GM12878 (cell line): ENCODE data around the gene ZYX. TPM values are rescaled to one million over a fixed set of nuclear protein-coding genes. Genes with fewer than 3 reads are reported as not detected.

ENCODE experiments used
- ATAC-seq: fragments of 200-7000 bp; cut with Tn5 transposase; 3 replicates; pipeline ENCODE4 v1.9.1; 2020; ENCODE audit warnings: mild to moderate bottlenecking, moderate library complexity
- Bru-seq: library from RNA; stranded (reverse); fragments of 400-500 nt; gene quantifications from one replicate; lab custom pipeline; 2021; lab: Mats Ljungman, UMichigan
- BruChase-seq, 2 experiments: library from RNA; stranded (reverse); fragments of 400-500 nt; gene quantifications; one replicate each; lab custom pipeline; 2021; lab: Mats Ljungman, UMichigan
- BruUV-seq: library from RNA; stranded (reverse); fragments of 400-500 nt; replicated peaks from 2 replicates; lab custom pipeline; 2021; lab: Mats Ljungman, UMichigan
- CTCF ChIA-PET: fragments of 300-600 bp; sonication (Branson Sonifier 250); formaldehyde crosslinking; extraction: SDS; loops from one replicate; lab custom pipeline; 2021; ENCODE audit warnings: inconsistent platforms; lab: Yijun Ruan, JAX
- POLR2A ChIA-PET: fragments of 350-600 bp; formaldehyde crosslinking; extraction: SDS; loops from one replicate; lab custom pipeline; 2021; ENCODE audit warnings: inconsistent platforms; lab: Charles Lee
- RAD21 ChIA-PET: fragments of 300-600 bp; sonication (Branson Sonifier 250); formaldehyde crosslinking; loops from one replicate; lab custom pipeline; 2023; ENCODE audit warnings: antibody characterized with exemption; ENCODE audit not compliant: unreplicated experiment; lab: Charles Lee
- SMC1A ChIA-PET: fragments of 300-600 bp; sonication (Branson Sonifier 250); formaldehyde crosslinking; loops from one replicate; lab custom pipeline; 2023; ENCODE audit not compliant: unreplicated experiment, uncharacterized antibody; lab: Charles Lee
- DNase-seq: peaks from one replicate; pipeline ENCODE4 v3.0.0-alpha.2; 2011; ENCODE audit warnings: low read depth, low spot score
- FAIRE-seq: peaks from 3 replicates; lab custom pipeline; 2011; peaks lifted over from hg19 to GRCh38; lab: Jason Lieb, UNC
- H2AFZ ChIP-seq: 2 replicates; pipeline ENCODE4 v1.6.0; 2011; ENCODE audit warnings: low read depth, low read length, control low read depth; ENCODE audit not compliant: control insufficient read depth
- H3K27ac ChIP-seq: 2 replicates; pipeline ENCODE4 v1.5.1; 2011; ENCODE audit warnings: control low read depth; ENCODE audit not compliant: control insufficient read depth, insufficient read depth
- H3K27me3 ChIP-seq, 2 experiments: replicated peaks in 1 of 2; 2 replicates each; pipeline versions ENCODE4 v1.6.0 to v1.6.1; 2011; ENCODE audit warnings: low read length in 1 of 2; ENCODE audit not compliant: control insufficient read depth in 2 of 2, insufficient read depth in 2 of 2
- H3K36me3 ChIP-seq, 2 experiments: 2 replicates each; pipeline ENCODE4 v1.5.1; 2011; ENCODE audit warnings: low read length in 1 of 2; ENCODE audit not compliant: control insufficient read depth in 2 of 2, insufficient read depth in 2 of 2
- H3K4me1 ChIP-seq: 2 replicates; pipeline ENCODE4 v1.6.1; 2011; ENCODE audit warnings: mild to moderate bottlenecking, low read length, moderate library complexity, mixed read lengths; ENCODE audit not compliant: control insufficient read depth, insufficient read depth
- H3K4me2 ChIP-seq: 2 replicates; pipeline ENCODE4 v1.6.0; 2011; ENCODE audit warnings: control low read depth; ENCODE audit not compliant: control insufficient read depth, insufficient read depth
- H3K4me3 ChIP-seq: fragments of 200-600 bp; sonication (generic); 2 replicates; pipeline ENCODE4 v1.5.1; 2016
- H3K79me2 ChIP-seq: 2 replicates; pipeline ENCODE4 v1.6.0; 2011; ENCODE audit warnings: low read length; ENCODE audit not compliant: control insufficient read depth, insufficient read depth
- H3K9ac ChIP-seq: 2 replicates; pipeline ENCODE4 v1.8.0; 2011; ENCODE audit warnings: low read length, control low read depth, mixed read lengths; ENCODE audit not compliant: control insufficient read depth, insufficient read depth
- H3K9me3 ChIP-seq: replicated peaks from 3 replicates; pipeline ENCODE4 v1.5.1; 2011; ENCODE audit warnings: mild to moderate bottlenecking, low read length; ENCODE audit not compliant: control insufficient read depth, insufficient read depth
- H4K20me1 ChIP-seq: 2 replicates; pipeline ENCODE4 v1.6.0; 2011; ENCODE audit not compliant: control insufficient read depth, insufficient read depth
- BACH1 ChIP-seq: fragments of 450-650 bp; IDR thresholded peaks from 2 replicates; pipeline ENCODE4 v1.6.1; 2017; ENCODE audit warnings: mild to moderate bottlenecking, borderline replicate concordance
- BRCA1 ChIP-seq: IDR thresholded peaks from 2 replicates; pipeline ENCODE4 v1.6.1; 2011; ENCODE audit warnings: low read depth, low read length, improper control_type of control experiment
- CEBPB ChIP-seq, 2 experiments: fragments of 150-350 bp in 1 of 2; IDR thresholded peaks; 2 replicates each; pipeline ENCODE4 v1.6.1; 2012 to 2014; ENCODE audit warnings: low read depth in 2 of 2, low read length in 2 of 2, borderline replicate concordance in 1 of 2, inconsistent platforms in 1 of 2
- IKZF1 ChIP-seq: fragments of 450-650 bp; conservative IDR thresholded peaks from 2 replicates; pipeline ENCODE4 v1.6.1; 2017; ENCODE audit warnings: antibody characterized with exemption, mild to moderate bottlenecking
- IKZF2 ChIP-seq, 2 experiments: fragments of 450-650 bp; IDR thresholded peaks; 2 replicates each; pipeline ENCODE4 v1.6.1; 2017; ENCODE audit warnings: mild to moderate bottlenecking in 2 of 2, moderate library complexity in 2 of 2
- KLF5 ChIP-seq: fragments of 450-650 bp; IDR thresholded peaks from 2 replicates; pipeline ENCODE4 v1.6.1; 2014; ENCODE audit warnings: mild to moderate bottlenecking; ENCODE audit not compliant: partially characterized antibody
- NR2F1 ChIP-seq: fragments of 450-650 bp; conservative IDR thresholded peaks from 2 replicates; pipeline ENCODE4 v1.6.1; 2017; ENCODE audit warnings: mild to moderate bottlenecking
- RAD21 ChIP-seq: IDR thresholded peaks from 2 replicates; pipeline ENCODE4 v1.6.1; 2011; ENCODE audit warnings: mild to moderate bottlenecking, low read depth, low read length, moderate library complexity; ENCODE audit not compliant: insufficient read depth
- TBL1XR1 ChIP-seq: IDR thresholded peaks from 2 replicates; pipeline ENCODE4 v1.6.1; 2012; ENCODE audit warnings: low read depth, low read length, improper control_type of control experiment
- ZBTB40 ChIP-seq: fragments of 450-650 bp; IDR thresholded peaks from 2 replicates; pipeline ENCODE4 v1.6.1; 2016; ENCODE audit warnings: mild to moderate bottlenecking, moderate library complexity, borderline replicate concordance
- WGBS: methylation state at CpG from one replicate; pipeline ENCODE4 v1.1.6; 2016; ENCODE audit warnings: low lambda C conversion rate; ENCODE audit not compliant: insufficient replicate concordance, insufficient coverage; ENCODE audit errors: missing lambda C conversion rate; 5-methylcytosine and 5-hydroxymethylcytosine counted together
- in situ Hi-C: fragments of 300-500 bp; cut with MboI; formaldehyde crosslinking; loops from 9 replicates; pipeline ENCODE4 v1.14.3; 2018; ENCODE audit warnings: mixed read lengths
- intact Hi-C: fragments of 100-400 bp; cut with micrococcal nuclease; formaldehyde crosslinking; loops from one replicate; pipeline ENCODE4 v1.14.2; 2022; ENCODE audit not compliant: unreplicated experiment
- long read RNA-seq, 2 experiments: library from polyadenylated mRNA; unstranded; transcript quantifications; one replicate each; pipeline ENCODE4 v2.0.0, GENCODE V29; 2019 to 2020
- polyA minus RNA-seq, 3 experiments: library from RNA; depleted of rRNA, polyadenylated mRNA; stranded (reverse); fragments of >200 nt; gene quantifications; 2 replicates each; pipeline ENCODE4 v1.2.3, GENCODE V29; 2011
- polyA plus RNA-seq, 11 experiments: library from polyadenylated mRNA; depleted of rRNA in 4 of 11; unstranded in 6 of 11; stranded (reverse) in 5 of 11; fragments of >200 nt; fragmentation: Nextera tagmentation in 4 of 11; fragmentation: Illumina TruSeq in 1 of 11; extraction: Ambion mirVana in 4 of 11; extraction: Trizol in 1 of 11; gene quantifications; 1 replicate in 1 of 11; 2 replicates in 10 of 11; pipeline versions ENCODE4 v1.2.1 to v1.2.3, GENCODE V29; 2011 to 2016; ENCODE audit warnings: inconsistent platforms in 2 of 11, missing spikeins in 2 of 11, low read depth in 1 of 11
- total RNA-seq, 4 experiments: library from RNA; depleted of rRNA in 3 of 4; stranded (reverse); fragments of >200 nt in 3 of 4; fragmentation: Illumina TruSeq in 1 of 4; extraction: Trizol in 1 of 4; gene quantifications; 2 replicates each; pipeline versions ENCODE4 v1.2.1 to v1.2.3, GENCODE V29; 2013 to 2021
- TF ChIP-seq, protein P1 (sequence below): IDR thresholded peaks from 2 replicates; pipeline ENCODE4 v1.6.1; 2012; ENCODE audit warnings: low read depth, low read length, improper control_type of control experiment

ZYX gene, protein sequence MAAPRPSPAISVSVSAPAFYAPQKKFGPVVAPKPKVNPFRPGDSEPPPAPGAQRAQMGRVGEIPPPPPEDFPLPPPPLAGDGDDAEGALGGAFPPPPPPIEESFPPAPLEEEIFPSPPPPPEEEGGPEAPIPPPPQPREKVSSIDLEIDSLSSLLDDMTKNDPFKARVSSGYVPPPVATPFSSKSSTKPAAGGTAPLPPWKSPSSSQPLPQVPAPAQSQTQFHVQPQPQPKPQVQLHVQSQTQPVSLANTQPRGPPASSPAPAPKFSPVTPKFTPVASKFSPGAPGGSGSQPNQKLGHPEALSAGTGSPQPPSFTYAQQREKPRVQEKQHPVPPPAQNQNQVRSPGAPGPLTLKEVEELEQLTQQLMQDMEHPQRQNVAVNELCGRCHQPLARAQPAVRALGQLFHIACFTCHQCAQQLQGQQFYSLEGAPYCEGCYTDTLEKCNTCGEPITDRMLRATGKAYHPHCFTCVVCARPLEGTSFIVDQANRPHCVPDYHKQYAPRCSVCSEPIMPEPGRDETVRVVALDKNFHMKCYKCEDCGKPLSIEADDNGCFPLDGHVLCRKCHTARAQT
- 12.6 and 17.0 TPM in 2 replicates for total RNA-seq (2013; cell fraction: nucleolus; rRNA removed)
- total RNA-seq (2014; rRNA removed): 16.5 and 23.2 TPM in 2 replicates
- 11.8 and 16.6 TPM in 2 replicates for total RNA-seq (2014; rRNA removed; fragmentation: Illumina TruSeq; extraction: Trizol)
- 90.5 and 100 TPM in 2 replicates for total RNA-seq (2021)
- 32.5 TPM for polyA plus RNA-seq (2011; ENCODE audit: low read depth)
- 2.4 and 4.5 TPM in 2 replicates for polyA plus RNA-seq (2011; rRNA removed)
- polyA plus RNA-seq (2011; cell fraction: cytosol; rRNA removed): 9.0 and 12.3 TPM in 2 replicates
- polyA plus RNA-seq (2011; cell fraction: nucleus; rRNA removed): 41.0 and 61.8 TPM in 2 replicates
- polyA plus RNA-seq (2012): 61.2 and 77.5 TPM in 2 replicates
- 28.2 and 44.0 TPM in 2 replicates for polyA plus RNA-seq (2014; fragmentation: Illumina TruSeq; extraction: Trizol)
- polyA plus RNA-seq (2014; fragmentation: Nextera tagmentation; extraction: Ambion mirVana): 1 to 10 TPM; 2.1 to 4.0 TPM
- polyA plus RNA-seq (2014; rRNA removed): 32.0 and 47.3 TPM in 2 replicates
- polyA plus RNA-seq (2016; fragmentation: Nextera tagmentation; extraction: Ambion mirVana): 10 to 100 TPM; 66.5 to 82.3 TPM
- 9.9 and 16.7 TPM in 2 replicates for polyA minus RNA-seq (2011; rRNA and poly(A)+ RNA removed)
- 23.9 and 26.0 TPM in 2 replicates for polyA minus RNA-seq (2011; cell fraction: cytosol; rRNA and poly(A)+ RNA removed)
- polyA minus RNA-seq (2011; cell fraction: nucleus; rRNA and poly(A)+ RNA removed): 24.9 and 40.2 TPM in 2 replicates
- percentile 83 among the genes with signal in this experiment for Bru-seq, nascent RNA
- percentile 91 among the genes with signal in this experiment for BruChase-seq, experiment 1, labeled RNA remaining after a 6-hour chase
- BruChase-seq, experiment 2, labeled RNA remaining after a 2-hour chase: percentile 76 among the genes with signal in this experiment
- long read RNA-seq, experiment 1, transcript ZYX-201 (10 exons, 2,493 nt): major isoform, 28 of 71 reads
- long read RNA-seq, experiment 1, partial matches to known transcripts: 16 of 71 reads
- long read RNA-seq, experiment 1, other reads (novel, unspliced or antisense): 27 of 71 reads
- long read RNA-seq, experiment 2, partial matches to known transcripts: 2 of 6 reads
- long read RNA-seq, experiment 2, other reads (novel, unspliced or antisense): 4 of 6 reads

DNA sequence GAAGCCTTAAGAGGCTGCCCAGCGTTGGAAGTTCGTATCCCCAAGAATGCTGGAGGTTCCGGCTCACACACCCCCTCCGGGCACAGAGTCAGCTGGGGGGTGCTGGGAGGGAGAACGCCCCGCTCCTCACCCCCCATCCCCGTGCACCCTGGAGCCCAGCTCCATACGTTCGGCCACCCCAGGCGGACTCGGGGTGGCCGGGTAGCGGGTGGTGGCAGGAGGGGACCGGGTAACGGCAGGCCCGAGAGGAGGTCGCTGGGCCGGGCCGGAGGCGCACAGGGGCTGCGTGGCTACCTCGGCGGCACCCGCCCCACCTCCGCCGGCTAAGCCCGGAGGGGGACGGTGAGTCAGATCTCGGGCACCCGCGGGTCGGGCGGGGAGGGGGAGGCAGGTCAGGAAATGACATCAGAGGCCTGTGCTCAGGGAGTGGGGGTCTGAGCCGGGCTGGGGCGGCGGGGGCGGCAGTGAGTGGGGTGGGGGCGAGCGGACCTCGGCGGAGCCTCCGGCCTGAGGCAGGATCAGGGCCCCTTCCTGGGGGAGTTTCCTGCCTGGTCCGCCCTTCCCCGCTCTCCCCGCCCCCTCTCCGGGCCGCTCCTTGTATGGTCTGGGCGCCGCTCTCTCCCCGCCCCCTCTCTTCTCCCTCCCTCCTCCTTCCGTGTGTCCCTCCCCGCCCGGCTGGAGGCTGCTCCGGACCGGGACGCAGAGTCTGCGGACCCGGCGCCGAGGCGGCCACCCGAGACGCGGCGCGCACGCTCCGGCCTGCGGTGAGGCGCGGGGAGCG lies at the start of gene ZYX:
Gene ZYX, plus strand, starts transcription at position 700 of the 781 bp plus-strand sequence. CDS start 227 bp downstream, outside the sequence.
- Histone ChIP-seq H3K36me3 (no peaks in the 10 kb centered on the region), H3K4me1 (peaks cover 15% of the 10 kb centered on the region), H4K20me1 (no peaks in the 10 kb centered on the region), H3K79me2 (peaks cover 39% of the 10 kb centered on the region), H3K27me3 (no peaks in the 10 kb centered on the region), H2AFZ (peak within 1 kb of the TSS; percentile 88), H3K4me2 (peak within 1 kb of the TSS; percentile 93), H3K9me3 (no peaks in the 10 kb centered on the region), H3K9ac (peak within 1 kb of the TSS; percentile 94), H3K27ac (peak within 1 kb of the TSS; percentile 92), H3K4me3 (peak within 1 kb of the TSS; percentile 99)
- 2% methylated on average over 13 of the region's 72 CpGs for whole genome bisulfite sequencing
- in situ Hi-C loops: no loop called here
- ChIA-PET SMC1A (interaction anchor here (1.4 to 2.2 kb wide), 2 partner anchors 11 to 35 kb away, joined by 3 to 14 read pairs; no protein-coding TSS in a partner anchor), POLR2A (interaction anchor here (0.7 to 1.2 kb wide), 6 partner anchors 12 to 118 kb away, joined by 3 to 5 read pairs (median 3); partner anchors contain the start of genes GSTK1 and TAS2R41), CTCF (interaction anchor here (0.6 to 2.6 kb wide), 25 partner anchors 10 to 747 kb away, joined by 3 to 33 read pairs (median 5); partner anchors contain the start of genes CASP2 and GSTK1), RAD21 (interaction anchor here (0.7 to 1.6 kb wide), 5 partner anchors 35 to 1643 kb away, joined by 3 to 8 read pairs (median 3); partner anchors contain the start of gene SSBP1)
- no peak for FAIRE-seq
- DNase-seq: peak; percentile 39
- ATAC-seq: peak; percentile 85
- intact Hi-C loops: loop anchor here (1.0 to 5.0 kb wide), 3 partner anchors 35 to 92 kb away; partner anchors contain the start of gene CASP2
- TSS peak; percentile 77 for BruUV-seq
- peak; percentile 58; the same call in 1 of the 2 replicates for TF ChIP-seq IKZF1
- no peak for TF ChIP-seq CEBPB (IDR thresholded peaks at IDR 0.05; ENCODE audit: borderline replicate concordance in 1 of 2, low read depth in 2 of 2, low read length in 2 of 2)
- 0 out of 2 replicates have a peak, but pooled peaks have one; percentile 60 for TF ChIP-seq NR2F1
- TF ChIP-seq IKZF2 (IDR thresholded peaks at IDR 0.05): peak in 1 of 2 experiments; percentile 43; a peak in 1 of 4 replicates
- no peak for TF ChIP-seq KLF5
- TF ChIP-seq, protein P1, sequence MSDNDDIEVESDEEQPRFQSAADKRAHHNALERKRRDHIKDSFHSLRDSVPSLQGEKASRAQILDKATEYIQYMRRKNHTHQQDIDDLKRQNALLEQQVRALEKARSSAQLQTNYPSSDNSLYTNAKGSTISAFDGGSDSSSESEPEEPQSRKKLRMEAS: 0 out of 2 replicates have a peak, but pooled peaks have one; percentile 33
- TF ChIP-seq BACH1: peak; percentile 51; the same call in 1 of the 2 replicates
- no peak for TF ChIP-seq TBL1XR1
- TF ChIP-seq RAD21: no peak
- TF ChIP-seq ZBTB40: peak; percentile 15; the same call in 1 of the 2 replicates
- TF ChIP-seq BRCA1: no peak
